Measurements from ENCODE around the gene GPRC6A. TPM values are rescaled to one million over a fixed set of nuclear protein-coding genes. Genes with fewer than 3 reads are reported as not detected.

Gene GPRC6A
- total and polyA plus RNA-seq, 9 donors: not detected

GRCh38 chr6:116872771-116873170 is 43.9 kb upstream of the GPRC6A start:
- no peak for DNase-seq
- Histone ChIP-seq H3K27me3 (no peaks in the 10 kb centered on the region), H3K36me3 (no peaks in the 10 kb centered on the region), H3K9me3 (no peaks in the 10 kb centered on the region), H3K4me3 (no peak overlapping the region), H3K4me1 (ENCODE audit: insufficient read depth) (peaks cover 7% of the 10 kb centered on the region), H3K27ac (no peak overlapping the region)
- 87 to 94% (median 90%) methylated on average over 4 of the region's 4 CpGs for WGBS, 3 donors
- intact Hi-C loops (cut with DNase I): no loop called here
- TF ChIP-seq POLR2A (IDR thresholded peaks at IDR 0.05): no peak
- no peak for TF ChIP-seq CTCF (IDR thresholded peaks at IDR 0.05)
- TF ChIP-seq EP300 (IDR thresholded peaks at IDR 0.05): no peak

- no peak overlapping the region for H3K27ac ChIP-seq
- no peaks in the 10 kb centered on the region for H3K9me3 ChIP-seq
- no peak for DNase-seq
- 88 to 89% (median 89%) methylated on average over 3 of the region's 3 CpGs for WGBS, 3 donors
- TF ChIP-seq POLR2A (IDR thresholded peaks at IDR 0.05) (no peak), EP300 (IDR thresholded peaks at IDR 0.05) (no peak), CTCF (IDR thresholded peaks at IDR 0.05) (no peak)
- no peaks in the 10 kb centered on the region for H3K27me3 ChIP-seq
- no peak overlapping the region for H3K4me3 ChIP-seq
- intact Hi-C loops (cut with DNase I): no loop called here
- H3K36me3 ChIP-seq: no peaks in the 10 kb centered on the region
- H3K4me1 ChIP-seq (ENCODE audit: insufficient read depth): no peaks in the 10 kb centered on the region
Observed at GRCh38 chr6:116866281-116866871, 37.5 kb upstream of the GPRC6A start.

GRCh38 chr6:116859264-116859663 is 30.4 kb upstream of the GPRC6A start:
- TF ChIP-seq POLR2A (IDR thresholded peaks at IDR 0.05) (no peak), CTCF (IDR thresholded peaks at IDR 0.05) (no peak), EP300 (IDR thresholded peaks at IDR 0.05) (no peak)
- intact Hi-C loops (cut with DNase I): no loop called here
- Histone ChIP-seq H3K36me3 (no peaks in the 10 kb centered on the region), H3K9me3 (no peaks in the 10 kb centered on the region), H3K4me3 (no peak overlapping the region), H3K27ac (no peak overlapping the region), H3K27me3 (no peaks in the 10 kb centered on the region), H3K4me1 (ENCODE audit: insufficient read depth) (no peaks in the 10 kb centered on the region)
- no peak for DNase-seq

GRCh38 chr6:116858060-116858459 is 29.2 kb upstream of the GPRC6A start:
- Histone ChIP-seq H3K4me1 (ENCODE audit: insufficient read depth) (no peaks in the 10 kb centered on the region), H3K4me3 (no peak overlapping the region), H3K27ac (no peak overlapping the region), H3K36me3 (no peaks in the 10 kb centered on the region), H3K27me3 (no peaks in the 10 kb centered on the region), H3K9me3 (no peaks in the 10 kb centered on the region)
- DNase-seq: no peak
- intact Hi-C loops (cut with DNase I): no loop called here
- no peak for TF ChIP-seq POLR2A (IDR thresholded peaks at IDR 0.05)
- TF ChIP-seq EP300 (IDR thresholded peaks at IDR 0.05): no peak
- no peak for TF ChIP-seq CTCF (IDR thresholded peaks at IDR 0.05)

Data from ovary (tissue), 9 donors.